PC-3 (cell line): ENCODE data around the gene PKIG. TPM values are rescaled to one million over a fixed set of nuclear protein-coding genes. Genes with fewer than 3 reads are reported as not detected.

ENCODE experiments used
- ATAC-seq: fragments of 200-7000 bp; cut with Tn5 transposase; 2 replicates; pipeline ENCODE4 v1.9.1; 2020; ENCODE audit warnings: mild to moderate bottlenecking, moderate library complexity
- BruUV-seq: library from RNA; stranded (reverse); fragments of 400-500 nt; replicated peaks from 2 replicates; lab custom pipeline; 2021; lab: Mats Ljungman, UMichigan
- CTCF ChIA-PET: fragments of 300-600 bp; sonication (Branson Sonifier 250); formaldehyde crosslinking; loops from one replicate; lab custom pipeline; 2022; ENCODE audit warnings: antibody characterized with exemption; lab: Charles Lee
- POLR2A ChIA-PET: fragments of 300-600 bp; sonication (Branson Sonifier 250); formaldehyde crosslinking; loops from one replicate; lab custom pipeline; 2022; ENCODE audit warnings: antibody characterized with exemption; ENCODE audit not compliant: unreplicated experiment; lab: Charles Lee
- DNase-seq: peaks from one replicate; pipeline ENCODE4 v3.0.0-alpha.2; 2015
- H2AFZ ChIP-seq: fragments of 300-600 bp; sonication (generic); 2 replicates; pipeline ENCODE4 v1.6.0; 2016; ENCODE audit warnings: antibody characterized with exemption, low read length
- H3F3A ChIP-seq: fragments of 300-600 bp; sonication (generic); one replicate; pipeline ENCODE4 v1.6.0; 2017; ENCODE audit warnings: antibody characterized with exemption, low read length, control low read depth, mild to moderate bottlenecking; ENCODE audit not compliant: unreplicated experiment
- H3K27ac ChIP-seq: fragments of 300-600 bp; sonication (generic); 2 replicates; pipeline ENCODE4 v1.5.1; 2016; ENCODE audit warnings: mild to moderate bottlenecking, low read length
- H3K27me3 ChIP-seq: fragments of 300-600 bp; sonication (generic); 2 replicates; pipeline ENCODE4 v1.6.1; 2016; ENCODE audit warnings: low read length, mixed read lengths
- H3K36me3 ChIP-seq: fragments of 300-600 bp; sonication (generic); 2 replicates; pipeline ENCODE4 v1.6.1; 2016; ENCODE audit warnings: low read depth, mixed run types, low read length, mixed read lengths
- H3K4me1 ChIP-seq: fragments of 300-600 bp; sonication (generic); 2 replicates; pipeline ENCODE4 v1.5.1; 2016; ENCODE audit warnings: low read length; ENCODE audit not compliant: insufficient read depth
- H3K4me2 ChIP-seq: fragments of 300-600 bp; sonication (generic); 2 replicates; pipeline ENCODE4 v1.6.0; 2016; ENCODE audit warnings: low read length
- H3K4me3 ChIP-seq: fragments of 300-600 bp; sonication (generic); 2 replicates; pipeline ENCODE4 v1.5.1; 2016; ENCODE audit warnings: mild to moderate bottlenecking, low read length, mixed read lengths
- H3K79me2 ChIP-seq: fragments of 300-600 bp; sonication (generic); 2 replicates; pipeline ENCODE4 v1.6.1; 2017; ENCODE audit warnings: low read length, mixed read lengths
- H3K9ac ChIP-seq: fragments of 300-600 bp; sonication (generic); 2 replicates; pipeline ENCODE4 v1.6.0; 2016; ENCODE audit warnings: mild to moderate bottlenecking, low read length
- H3K9me2 ChIP-seq: fragments of 300-600 bp; sonication (generic); replicated peaks from 2 replicates; pipeline ENCODE4 v1.6.1; 2016; ENCODE audit warnings: mixed run types, low read length, mixed read lengths
- H3K9me3 ChIP-seq: fragments of 300-600 bp; sonication (generic); 2 replicates; pipeline ENCODE4 v1.6.1; 2016; ENCODE audit warnings: low read length, mixed read lengths
- H4K20me1 ChIP-seq: fragments of 300-600 bp; sonication (generic); 2 replicates; pipeline ENCODE4 v1.6.1; 2016; ENCODE audit warnings: low read length, mixed read lengths
- EZH2 ChIP-seq: fragments of 300-600 bp; sonication (generic); IDR thresholded peaks from one replicate; pipeline ENCODE4 v1.6.1; 2017; ENCODE audit warnings: antibody characterized with exemption, mild to moderate bottlenecking, low read length; ENCODE audit not compliant: unreplicated experiment
- EZH2phosphoT487 ChIP-seq: fragments of 300-600 bp; sonication (generic); IDR thresholded peaks from 2 replicates; pipeline ENCODE4 v1.6.1; 2018; ENCODE audit warnings: mild to moderate bottlenecking, antibody characterized with exemption, low read length, borderline replicate concordance
- intact Hi-C: fragments of 100-400 bp; cut with micrococcal nuclease; formaldehyde crosslinking; loops from 2 replicates; pipeline ENCODE4 v1.9.0; 2023
- total RNA-seq: library from RNA; depleted of rRNA; stranded (reverse); fragments of >200 nt; gene quantifications from 2 replicates; pipeline ENCODE4 v1.2.3, GENCODE V29; 2014
- TF ChIP-seq, protein P1 (sequence below): fragments of 300-600 bp; sonication (generic); conservative IDR thresholded peaks from 2 replicates; pipeline ENCODE4 v1.5.1; 2017; ENCODE audit warnings: antibody characterized with exemption, low read depth, mild to moderate bottlenecking, low read length

The PKIG gene
- total RNA-seq, 1 experiment from 2014 or later, result 47.5 TPM

DNA sequence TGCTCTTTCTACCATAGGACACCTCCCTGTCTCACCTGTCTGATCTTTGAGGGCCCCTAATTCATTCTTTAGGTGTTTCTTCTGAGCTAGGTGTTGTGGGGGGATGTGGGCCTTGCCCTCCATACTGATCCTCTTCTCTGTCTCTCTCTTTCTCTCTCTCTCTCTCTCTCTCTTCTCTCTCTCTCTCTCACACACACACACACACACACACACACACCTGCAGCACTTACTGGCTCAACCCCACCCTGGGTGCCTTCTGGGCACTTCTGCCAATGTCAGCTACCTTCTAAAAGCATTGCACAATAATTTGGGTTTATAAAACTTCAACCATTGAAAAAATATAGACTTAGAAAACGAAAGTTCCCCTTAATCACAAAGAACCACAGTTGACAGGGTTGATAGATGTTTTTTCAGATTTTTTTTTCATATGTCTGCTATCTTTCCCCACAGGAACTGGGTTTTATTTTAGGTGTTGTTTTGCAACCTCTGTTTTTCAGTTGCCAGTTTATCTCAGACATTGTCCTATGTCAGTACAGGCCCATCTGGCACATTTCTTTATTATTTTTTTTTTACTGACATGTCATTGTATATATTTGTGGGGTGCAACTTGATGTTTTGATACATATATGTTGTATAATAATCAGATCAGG, 28.1 kb downstream of the PKIG start:
- intact Hi-C loops, result loop anchor here (1.0 to 2.0 kb wide), 6 partner anchors 38 to 394 kb away; partner anchors contain the start of gene TTPAL
- ATAC-seq, result no peak
- Histone ChIP-seq H3K27ac (peak overlapping the region; percentile 4; the same call in 1 of the 2 replicates), H3K4me1 (peaks cover 8% of the 10 kb centered on the region), H3K4me2 (no peak overlapping the region), H2AFZ (no peak overlapping the region), H3F3A (no peaks in the 10 kb centered on the region), H3K27me3 (no peaks in the 10 kb centered on the region), H4K20me1 (no peaks in the 10 kb centered on the region), H3K79me2 (no peaks in the 10 kb centered on the region), H3K4me3 (no peak overlapping the region), H3K9me3 (no peaks in the 10 kb centered on the region), H3K9me2 (no peaks in the 10 kb centered on the region), H3K9ac (no peak overlapping the region), H3K36me3 (no peaks in the 10 kb centered on the region; the same call in 1 of the 2 replicates)
- DNase-seq, result no peak
- TF ChIP-seq, protein P1, sequence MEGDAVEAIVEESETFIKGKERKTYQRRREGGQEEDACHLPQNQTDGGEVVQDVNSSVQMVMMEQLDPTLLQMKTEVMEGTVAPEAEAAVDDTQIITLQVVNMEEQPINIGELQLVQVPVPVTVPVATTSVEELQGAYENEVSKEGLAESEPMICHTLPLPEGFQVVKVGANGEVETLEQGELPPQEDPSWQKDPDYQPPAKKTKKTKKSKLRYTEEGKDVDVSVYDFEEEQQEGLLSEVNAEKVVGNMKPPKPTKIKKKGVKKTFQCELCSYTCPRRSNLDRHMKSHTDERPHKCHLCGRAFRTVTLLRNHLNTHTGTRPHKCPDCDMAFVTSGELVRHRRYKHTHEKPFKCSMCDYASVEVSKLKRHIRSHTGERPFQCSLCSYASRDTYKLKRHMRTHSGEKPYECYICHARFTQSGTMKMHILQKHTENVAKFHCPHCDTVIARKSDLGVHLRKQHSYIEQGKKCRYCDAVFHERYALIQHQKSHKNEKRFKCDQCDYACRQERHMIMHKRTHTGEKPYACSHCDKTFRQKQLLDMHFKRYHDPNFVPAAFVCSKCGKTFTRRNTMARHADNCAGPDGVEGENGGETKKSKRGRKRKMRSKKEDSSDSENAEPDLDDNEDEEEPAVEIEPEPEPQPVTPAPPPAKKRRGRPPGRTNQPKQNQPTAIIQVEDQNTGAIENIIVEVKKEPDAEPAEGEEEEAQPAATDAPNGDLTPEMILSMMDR, result no peak; the same call in 1 of the 2 replicates
- TF ChIP-seq EZH2, result no peak
- no peak for TF ChIP-seq EZH2phosphoT487
- no TSS peak for BruUV-seq
- ChIA-PET CTCF (interaction anchor here (0.6 to 0.7 kb wide), 2 partner anchors 62 to 135 kb away, joined by 3 to 4 read pairs; no protein-coding TSS in a partner anchor), POLR2A (no interaction called here)

DNA sequence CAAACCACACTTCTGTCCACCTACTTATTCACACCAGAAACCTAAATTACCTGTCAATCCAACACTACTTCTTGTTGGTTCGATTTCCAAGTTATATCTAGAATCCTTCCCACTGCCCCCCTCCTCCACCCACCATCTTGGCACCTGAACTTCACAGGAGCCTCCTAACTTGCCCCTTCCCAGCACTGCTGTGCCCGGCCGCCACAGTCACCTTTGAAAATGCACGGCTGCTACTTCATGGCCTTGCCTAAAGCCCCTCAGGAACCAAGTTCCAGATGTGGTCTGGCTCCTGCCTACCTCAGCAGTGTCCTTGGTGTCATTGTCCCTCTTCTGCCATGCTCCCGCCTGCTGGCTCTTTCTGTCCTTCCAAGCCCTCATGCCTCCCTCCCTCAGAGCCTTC, 31.2 kb downstream of the PKIG start:
- H3K27ac ChIP-seq, result no peak overlapping the region
- no peak overlapping the region for H3K9ac ChIP-seq
- no peak overlapping the region for H2AFZ ChIP-seq
- no peaks in the 10 kb centered on the region for H3K27me3 ChIP-seq
- H3K9me2 ChIP-seq, result no peaks in the 10 kb centered on the region
- no peaks in the 10 kb centered on the region; the same call in 1 of the 2 replicates for H3K36me3 ChIP-seq
- BruUV-seq, result no TSS peak
- ChIA-PET CTCF (no interaction called here), POLR2A (no interaction called here)
- ATAC-seq (no peak), DNase-seq (no peak)
- intact Hi-C loops, result no loop called here
- no peaks in the 10 kb centered on the region for H3K79me2 ChIP-seq
- no peaks in the 10 kb centered on the region for H3F3A ChIP-seq
- peaks cover 8% of the 10 kb centered on the region for H3K4me1 ChIP-seq
- TF ChIP-seq EZH2 (no peak), EZH2phosphoT487 (no peak)
- TF ChIP-seq, protein P1, result no peak
- no peak overlapping the region for H3K4me2 ChIP-seq
- H3K9me3 ChIP-seq, result no peaks in the 10 kb centered on the region
- H4K20me1 ChIP-seq, result no peaks in the 10 kb centered on the region
- H3K4me3 ChIP-seq, result no peak overlapping the region

DNA sequence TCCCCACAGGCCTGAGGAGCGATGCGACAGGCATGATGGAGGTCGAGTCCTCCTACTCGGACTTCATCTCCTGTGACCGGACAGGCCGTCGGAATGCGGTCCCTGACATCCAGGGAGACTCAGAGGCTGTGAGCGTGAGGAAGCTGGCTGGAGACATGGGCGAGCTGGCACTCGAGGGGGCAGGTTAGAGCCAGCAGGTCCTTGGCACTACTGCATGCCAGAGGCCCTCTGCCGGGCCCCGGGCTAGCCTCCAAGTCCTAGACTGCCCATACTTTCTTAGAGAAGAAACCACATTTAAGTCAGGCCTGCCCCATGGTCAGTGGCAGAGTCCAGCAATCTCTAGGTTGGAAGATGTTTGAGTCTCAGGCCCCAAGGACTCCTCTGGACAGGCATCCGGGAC, 32.1 kb downstream of the PKIG start:
- H3K9me2 ChIP-seq, result no peaks in the 10 kb centered on the region
- no peaks in the 10 kb centered on the region for H3K9me3 ChIP-seq
- H3K4me1 ChIP-seq, result peaks cover 4% of the 10 kb centered on the region
- intact Hi-C loops, result no loop called here
- TF ChIP-seq, protein P1, result no peak
- TF ChIP-seq EZH2phosphoT487, result no peak
- TF ChIP-seq EZH2, result no peak
- H2AFZ ChIP-seq, result no peak overlapping the region
- H3K27ac ChIP-seq, result no peak overlapping the region
- no peaks in the 10 kb centered on the region for H3F3A ChIP-seq
- no peaks in the 10 kb centered on the region for H4K20me1 ChIP-seq
- no peak overlapping the region for H3K4me3 ChIP-seq
- H3K79me2 ChIP-seq, result no peaks in the 10 kb centered on the region
- ATAC-seq (no peak), DNase-seq (no peak)
- H3K36me3 ChIP-seq, result no peaks in the 10 kb centered on the region; the same call in 1 of the 2 replicates
- no peak overlapping the region for H3K9ac ChIP-seq
- ChIA-PET POLR2A (no interaction called here), CTCF (no interaction called here)
- H3K4me2 ChIP-seq, result no peak overlapping the region
- no TSS peak for BruUV-seq
- no peaks in the 10 kb centered on the region for H3K27me3 ChIP-seq
